GM12891 (cell line): ENCODE measurements around the gene TBC1D30.

Experiments used
- POLR2A ChIP-seq: IDR thresholded peaks from 2 replicates; pipeline ENCODE4 v1.6.1; 2011; ENCODE audit warnings: low read depth, low read length, control low read depth
- POLR2AphosphoS5 ChIP-seq: IDR thresholded peaks from 2 replicates; pipeline ENCODE4 v1.6.1; 2011; ENCODE audit warnings: low read depth, low read length, control low read depth
- POU2F2 ChIP-seq: IDR thresholded peaks from 2 replicates; pipeline ENCODE4 v1.6.1; 2011; ENCODE audit warnings: low read depth, mild to moderate bottlenecking, control low read depth, low read length, moderate library complexity
- SPI1 ChIP-seq: IDR thresholded peaks from 2 replicates; pipeline ENCODE4 v1.6.1; 2011; ENCODE audit warnings: low read depth, low read length, control low read depth
- TAF1 ChIP-seq: IDR thresholded peaks from 2 replicates; pipeline ENCODE4 v1.6.1; 2011; ENCODE audit warnings: low read depth, low read length, control low read depth

DNA sequence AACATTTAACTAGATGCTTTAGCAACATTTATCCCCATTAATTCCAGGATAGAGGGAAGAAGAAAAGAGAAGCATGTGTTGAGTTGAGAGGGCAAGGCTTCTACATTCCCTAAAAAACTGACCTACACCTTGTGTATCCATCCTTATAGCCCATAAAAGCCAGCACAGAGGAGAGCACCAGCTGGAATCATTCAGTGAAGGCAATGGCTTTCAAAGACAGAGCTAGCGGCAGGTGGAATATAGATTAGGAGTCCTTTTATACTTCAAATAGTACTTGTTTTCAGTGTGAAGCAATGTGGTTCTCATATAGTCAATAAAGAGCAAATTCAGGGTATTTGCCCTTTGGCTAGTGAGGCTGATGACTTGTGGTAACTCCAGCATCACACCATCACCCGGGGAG is 94.4 kb downstream of the TBC1D30 start:
- TF ChIP-seq TAF1 = no peak
- TF ChIP-seq POLR2AphosphoS5 = no peak
- no peak for TF ChIP-seq POLR2A
- TF ChIP-seq SPI1 = no peak
- no peak for TF ChIP-seq POU2F2
